ENCODE data around the gene FAM107A. TPM values are rescaled to one million over a fixed set of nuclear protein-coding genes. Genes with fewer than 3 reads are reported as not detected.
A peak's percentile ranks its signal among the peaks of the same experiment; 100 is the strongest.

The FAM107A gene
- total and polyA plus RNA-seq, 4 experiments from 2014 or later: not detected

DNA sequence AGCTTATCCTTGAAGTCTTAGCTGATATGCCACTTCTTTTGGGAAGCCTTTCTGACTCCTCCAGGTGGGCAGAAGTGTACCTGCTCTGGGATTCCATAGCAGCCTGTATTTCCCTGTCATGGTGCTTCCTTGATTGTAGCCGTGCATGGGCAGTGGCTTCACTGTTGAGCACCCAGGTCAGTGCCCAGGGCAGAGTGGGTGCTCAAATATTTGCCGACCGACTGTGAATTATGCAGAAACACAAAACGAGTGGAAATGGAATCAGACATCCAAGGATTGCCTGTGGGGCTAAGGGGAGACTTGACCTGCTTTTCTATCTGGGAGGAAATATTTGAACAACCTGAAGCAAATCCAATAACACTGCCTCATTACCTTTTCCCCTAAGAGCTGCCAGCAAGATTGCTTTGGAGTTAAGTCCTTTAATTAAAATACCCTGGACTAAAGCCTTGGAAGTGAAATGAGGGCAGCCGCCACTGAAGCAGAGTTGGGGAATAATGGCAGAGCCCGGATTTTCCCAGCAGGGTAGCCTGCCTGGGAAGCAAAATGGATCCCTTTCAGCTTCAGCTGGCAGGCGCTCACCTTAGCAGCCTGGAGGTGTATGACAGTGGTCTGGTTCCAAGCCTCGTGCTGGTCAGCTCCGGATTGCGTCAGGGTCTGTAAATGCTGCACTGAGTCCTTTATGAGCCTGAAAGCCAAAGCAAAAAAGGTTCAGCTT is 55.1 kb downstream of the FAM107A start:
- no peak overlapping the region for H3K27ac ChIP-seq (ENCODE audit: low read depth, low read length)
- no peak overlapping the region for H3K4me3 ChIP-seq (ENCODE audit: low read length in 2 of 2)
- no peaks in the 10 kb centered on the region for H3K4me1 Mint-ChIP-seq
- intact Hi-C loops (cut with micrococcal nuclease): no loop called here
- peak overlapping the region in 1 of 7 donors; percentile 15 for H3K27ac Mint-ChIP-seq
- no peak overlapping the region for H3K4me3 Mint-ChIP-seq
- H3K9me3 ChIP-seq (ENCODE audit: control insufficient read depth in 1 of 2, low read length in 2 of 2): no peaks in the 10 kb centered on the region
- no peaks in the 10 kb centered on the region for H3K27me3 ChIP-seq (ENCODE audit: insufficient read depth, low read length)
- no peak for DNase-seq
- H3K9me3 Mint-ChIP-seq: no peaks in the 10 kb centered on the region
- no peaks in the 10 kb centered on the region for H3K27me3 Mint-ChIP-seq
- ChIA-PET CTCF (ENCODE audit: partially characterized antibody) (interaction anchor here (0.6 kb wide), 1 partner anchor 44 kb away, joined by 3 read pairs; no protein-coding TSS in a partner anchor), POLR2A (ENCODE audit: partially characterized antibody) (no interaction called here)
- no peaks in the 10 kb centered on the region for H3K36me3 ChIP-seq (ENCODE audit: insufficient read depth, low read length)
- no peaks in the 10 kb centered on the region for H3K4me1 ChIP-seq (ENCODE audit: insufficient read depth, low read length)
- H3K36me3 Mint-ChIP-seq: no peaks in the 10 kb centered on the region

DNA sequence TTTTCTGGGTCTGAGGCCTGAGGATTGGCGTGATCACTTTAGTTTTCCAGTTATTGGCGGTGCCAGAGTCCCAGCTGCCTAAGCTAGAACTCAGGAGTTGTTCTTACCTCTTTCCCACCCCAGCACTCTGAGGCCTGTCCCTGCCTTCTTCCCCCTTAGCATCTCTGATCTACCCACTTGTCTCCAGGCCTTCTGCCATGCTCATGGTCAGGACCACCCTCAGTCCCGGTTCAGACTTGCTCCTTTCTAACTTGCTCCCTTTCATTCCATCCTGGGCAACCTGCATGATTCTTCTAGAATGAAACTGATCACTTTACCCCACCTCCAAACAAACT is 55.9 kb downstream of the FAM107A start:
- H3K4me3 ChIP-seq (ENCODE audit: low read length in 2 of 2): no peak overlapping the region
- ChIA-PET POLR2A (ENCODE audit: partially characterized antibody) (no interaction called here), CTCF (ENCODE audit: partially characterized antibody) (interaction anchor here (2.0 kb wide), 1 partner anchor 11 kb away, joined by 7 read pairs; no protein-coding TSS in a partner anchor)
- intact Hi-C loops (cut with micrococcal nuclease): no loop called here
- Mint-ChIP-seq H3K36me3 (no peaks in the 10 kb centered on the region), H3K9me3 (no peaks in the 10 kb centered on the region), H3K4me3 (no peak overlapping the region), H3K27me3 (no peaks in the 10 kb centered on the region), H3K4me1 (no peaks in the 10 kb centered on the region), H3K27ac (peak overlapping the region in 1 of 7 donors; percentile 17)
- H3K27ac ChIP-seq (ENCODE audit: low read depth, low read length): no peak overlapping the region
- H3K27me3 ChIP-seq (ENCODE audit: insufficient read depth, low read length): no peaks in the 10 kb centered on the region
- no peaks in the 10 kb centered on the region for H3K4me1 ChIP-seq (ENCODE audit: insufficient read depth, low read length)
- H3K36me3 ChIP-seq (ENCODE audit: insufficient read depth, low read length): no peaks in the 10 kb centered on the region
- DNase-seq: no peak
- no peaks in the 10 kb centered on the region for H3K9me3 ChIP-seq (ENCODE audit: control insufficient read depth in 1 of 2, low read length in 2 of 2)

DNA sequence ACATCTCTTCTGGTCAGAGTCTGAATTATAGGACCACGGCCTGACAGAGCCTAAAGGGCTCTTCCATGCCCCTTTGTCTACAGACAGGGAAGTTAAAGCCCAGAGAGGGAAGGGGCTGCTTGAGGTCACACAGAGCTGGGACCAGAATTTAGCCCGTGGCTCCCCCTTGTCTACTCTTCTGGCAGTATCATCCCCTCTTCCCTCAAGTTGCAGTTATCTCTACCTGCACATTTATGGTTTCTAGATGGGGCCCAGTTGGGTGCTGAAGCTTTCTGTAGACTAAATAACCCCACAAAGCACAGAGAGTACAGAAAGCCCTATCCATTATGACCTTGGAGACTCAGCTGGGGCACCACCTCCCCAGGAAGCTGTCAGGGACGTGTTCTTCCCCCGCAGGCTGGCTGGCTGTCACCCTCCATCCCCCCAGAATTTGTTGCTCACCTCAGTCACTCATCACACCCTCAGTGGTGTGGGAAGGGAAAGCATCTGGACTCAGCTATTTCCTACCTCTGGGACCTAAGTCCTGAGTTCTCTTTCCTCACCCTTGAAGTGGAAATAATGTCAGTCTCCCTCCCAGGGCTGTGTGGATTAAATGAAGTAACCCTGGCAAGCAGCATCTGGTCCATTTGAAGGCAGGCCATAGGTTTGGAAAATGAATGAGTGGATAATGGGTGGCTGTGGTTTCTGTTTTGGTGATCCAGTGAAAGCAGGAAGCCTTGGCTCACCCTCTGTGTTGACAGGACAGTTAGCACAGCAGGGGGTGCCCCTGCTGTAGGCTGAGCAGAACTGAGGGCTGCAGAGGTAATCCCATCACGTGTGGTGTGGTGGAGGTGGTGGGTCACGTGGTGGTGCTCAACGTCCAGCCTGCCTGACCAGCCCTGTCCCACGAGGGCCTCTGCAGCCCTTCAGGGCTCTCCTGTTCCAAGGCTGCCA is 56.5 kb downstream of the FAM107A start:
- H3K4me3 ChIP-seq (ENCODE audit: low read length in 2 of 2): no peak overlapping the region
- H3K27ac ChIP-seq (ENCODE audit: low read depth, low read length): no peak overlapping the region
- intact Hi-C loops (cut with micrococcal nuclease): no loop called here
- Mint-ChIP-seq H3K27ac (peak overlapping the region in 2 of 7 donors; percentile 11 to 63), H3K9me3 (no peaks in the 10 kb centered on the region), H3K36me3 (no peaks in the 10 kb centered on the region), H3K27me3 (no peaks in the 10 kb centered on the region), H3K4me1 (no peaks in the 10 kb centered on the region), H3K4me3 (no peak overlapping the region)
- no peaks in the 10 kb centered on the region for H3K36me3 ChIP-seq (ENCODE audit: insufficient read depth, low read length)
- POLR2A ChIA-PET (ENCODE audit: partially characterized antibody): no interaction called here
- H3K9me3 ChIP-seq (ENCODE audit: control insufficient read depth in 1 of 2, low read length in 2 of 2): no peaks in the 10 kb centered on the region
- H3K27me3 ChIP-seq (ENCODE audit: insufficient read depth, low read length): no peaks in the 10 kb centered on the region
- H3K4me1 ChIP-seq (ENCODE audit: insufficient read depth, low read length): no peaks in the 10 kb centered on the region
- CTCF ChIA-PET (ENCODE audit: partially characterized antibody): interaction anchor here (2.0 kb wide), 1 partner anchor 12 kb away, joined by 7 read pairs; no protein-coding TSS in a partner anchor
- DNase-seq: no peak

DNA sequence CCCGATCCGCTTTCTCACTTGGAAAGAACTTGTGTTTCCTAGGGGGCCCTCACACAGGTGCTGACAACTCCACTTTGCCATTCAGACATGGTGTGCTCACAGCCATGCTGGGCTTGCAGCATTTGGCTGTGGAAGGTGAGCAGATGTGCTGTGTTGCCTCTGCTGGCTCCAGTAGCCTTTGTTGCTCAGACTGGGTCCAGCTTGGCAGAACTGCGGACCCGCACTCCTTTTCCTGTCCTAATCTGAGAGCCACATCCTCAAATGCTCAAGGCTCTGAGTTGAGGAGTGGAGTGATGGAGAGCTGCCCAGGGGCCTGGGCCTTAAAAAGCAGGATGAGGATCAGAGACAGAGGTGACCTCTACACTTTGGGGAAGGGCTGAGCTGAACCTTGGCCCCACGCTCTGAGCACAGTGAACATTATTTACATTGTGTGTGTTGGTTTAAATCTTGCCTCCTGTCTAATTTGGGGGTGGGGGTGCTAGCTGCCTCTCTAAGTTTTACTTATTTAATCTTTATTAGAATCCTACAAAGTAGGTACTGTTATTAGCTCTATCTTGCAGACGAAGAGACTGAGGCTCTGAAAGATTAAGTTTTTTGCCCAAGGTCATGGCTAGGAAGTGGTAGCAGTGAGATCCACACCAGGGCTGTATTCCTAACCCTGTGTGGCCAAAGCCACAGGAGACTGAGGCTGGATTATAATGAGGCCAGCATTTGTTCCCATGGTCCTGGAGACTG is 57.4 kb downstream of the FAM107A start:
- Mint-ChIP-seq H3K9me3 (no peaks in the 10 kb centered on the region), H3K27ac (peak overlapping the region in 1 of 7 donors; percentile 63), H3K36me3 (no peaks in the 10 kb centered on the region), H3K27me3 (no peaks in the 10 kb centered on the region), H3K4me1 (no peaks in the 10 kb centered on the region), H3K4me3 (no peak overlapping the region)
- H3K9me3 ChIP-seq (ENCODE audit: control insufficient read depth in 1 of 2, low read length in 2 of 2): no peaks in the 10 kb centered on the region
- no peaks in the 10 kb centered on the region for H3K36me3 ChIP-seq (ENCODE audit: insufficient read depth, low read length)
- H3K4me1 ChIP-seq (ENCODE audit: insufficient read depth, low read length): no peaks in the 10 kb centered on the region
- ChIA-PET CTCF (ENCODE audit: partially characterized antibody) (interaction anchor here (2.0 kb wide), 1 partner anchor 13 kb away, joined by 7 read pairs; no protein-coding TSS in a partner anchor), POLR2A (ENCODE audit: partially characterized antibody) (no interaction called here)
- H3K4me3 ChIP-seq (ENCODE audit: low read length in 2 of 2): no peak overlapping the region
- no peak overlapping the region for H3K27ac ChIP-seq (ENCODE audit: low read depth, low read length)
- intact Hi-C loops (cut with micrococcal nuclease): no loop called here
- no peaks in the 10 kb centered on the region for H3K27me3 ChIP-seq (ENCODE audit: insufficient read depth, low read length)
- DNase-seq: no peak

DNA sequence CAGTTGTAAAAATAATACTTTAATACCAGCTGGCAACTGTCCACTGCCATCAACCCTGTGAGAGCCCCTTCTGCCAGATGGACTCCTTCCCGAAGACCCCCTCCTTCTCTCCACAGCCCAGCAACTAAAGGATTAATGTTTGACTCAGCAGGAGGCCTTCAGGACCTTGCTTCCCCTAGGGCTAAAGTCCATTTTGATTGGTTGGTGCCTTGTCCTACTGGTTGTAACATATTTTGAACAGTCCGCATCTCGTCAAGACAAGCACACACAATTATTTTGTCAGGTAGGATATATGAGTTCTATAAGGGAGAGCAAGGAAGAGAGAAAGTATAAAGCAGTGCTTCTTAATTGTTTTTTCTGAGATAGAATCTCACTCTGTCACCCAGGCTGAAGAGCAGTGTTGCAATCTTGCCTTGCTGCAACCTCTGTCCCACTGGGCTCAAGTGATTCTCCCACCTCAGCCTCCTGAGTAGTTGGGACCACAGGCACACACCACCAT is 58.9 kb downstream of the FAM107A start:
- no peak for DNase-seq
- CTCF ChIA-PET (ENCODE audit: partially characterized antibody): interaction anchor here (0.6 kb wide), 1 partner anchor 211 kb away, joined by 6 read pairs; no protein-coding TSS in a partner anchor
- Mint-ChIP-seq H3K4me3 (no peak overlapping the region), H3K36me3 (no peaks in the 10 kb centered on the region), H3K27me3 (no peaks in the 10 kb centered on the region), H3K27ac (no peak overlapping the region), H3K4me1 (no peaks in the 10 kb centered on the region), H3K9me3 (no peaks in the 10 kb centered on the region)
- Histone ChIP-seq H3K27me3 (ENCODE audit: insufficient read depth, low read length) (no peaks in the 10 kb centered on the region), H3K36me3 (ENCODE audit: insufficient read depth, low read length) (no peaks in the 10 kb centered on the region), H3K9me3 (ENCODE audit: control insufficient read depth in 1 of 2, low read length in 2 of 2) (no peaks in the 10 kb centered on the region), H3K4me1 (ENCODE audit: insufficient read depth, low read length) (no peaks in the 10 kb centered on the region), H3K27ac (ENCODE audit: low read depth, low read length) (no peak overlapping the region), H3K4me3 (ENCODE audit: low read length in 2 of 2) (no peak overlapping the region)
- POLR2A ChIA-PET (ENCODE audit: partially characterized antibody): no interaction called here
- intact Hi-C loops (cut with micrococcal nuclease): no loop called here

DNA sequence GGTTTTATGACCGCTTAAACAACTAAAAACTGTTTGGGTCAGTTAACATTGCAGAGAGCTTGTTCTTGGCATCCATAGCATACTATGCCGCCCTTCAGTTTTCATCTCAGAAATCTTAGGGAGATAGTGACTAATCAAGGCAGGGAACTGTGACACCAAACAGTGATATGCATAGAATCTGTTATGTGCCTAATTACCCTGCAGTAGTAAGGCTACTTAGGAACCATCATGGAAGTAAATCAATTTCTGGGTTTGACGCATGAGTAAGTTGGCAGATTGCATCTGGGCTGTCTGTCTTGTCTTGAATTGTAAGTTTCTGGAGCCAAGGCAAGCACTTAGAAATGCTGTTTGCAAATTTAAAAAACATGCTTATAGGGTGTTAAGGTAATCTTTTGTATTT is 62.8 kb downstream of the FAM107A start:
- H3K36me3 ChIP-seq (ENCODE audit: insufficient read depth, low read length): no peaks in the 10 kb centered on the region
- intact Hi-C loops (cut with micrococcal nuclease): no loop called here
- no peak overlapping the region for H3K27ac ChIP-seq (ENCODE audit: low read depth, low read length)
- H3K9me3 ChIP-seq (ENCODE audit: control insufficient read depth in 1 of 2, low read length in 2 of 2): no peaks in the 10 kb centered on the region
- H3K36me3 Mint-ChIP-seq: peaks cover 0 to 7% of the 10 kb centered on the region in 2 donors
- H3K4me3 Mint-ChIP-seq: no peak overlapping the region
- H3K27ac Mint-ChIP-seq: no peak overlapping the region
- POLR2A ChIA-PET (ENCODE audit: partially characterized antibody): no interaction called here
- CTCF ChIA-PET (ENCODE audit: partially characterized antibody): no interaction called here
- H3K4me1 ChIP-seq (ENCODE audit: insufficient read depth, low read length): no peaks in the 10 kb centered on the region
- no peaks in the 10 kb centered on the region for H3K27me3 Mint-ChIP-seq
- no peak overlapping the region for H3K4me3 ChIP-seq (ENCODE audit: low read length in 2 of 2)
- no peak for DNase-seq
- no peaks in the 10 kb centered on the region for H3K27me3 ChIP-seq (ENCODE audit: insufficient read depth, low read length)
- no peaks in the 10 kb centered on the region for H3K9me3 Mint-ChIP-seq
- H3K4me1 Mint-ChIP-seq: no peaks in the 10 kb centered on the region

Data from CD4-positive, alpha-beta memory T cell (primary cell).